HEK293 (cell line): ENCODE data around the gene VEGFB.

Experiments
- CTCF ChIA-PET: fragments of 350-600 bp; formaldehyde crosslinking; extraction: SDS; loops from one replicate; lab custom pipeline; 2021; ENCODE audit warnings: antibody characterized with exemption; lab: Yijun Ruan, JAX
- POLR2A ChIA-PET: fragments of 300-600 bp; formaldehyde crosslinking; extraction: SDS; loops from one replicate; lab custom pipeline; 2020; ENCODE audit warnings: antibody characterized with exemption, inconsistent platforms; lab: Yijun Ruan, JAX
- H3K27ac ChIP-seq: fragments of 200-500 bp; sonication (Bioruptor generic); 2 replicates; pipeline ENCODE4 v1.5.1; 2014; ENCODE audit warnings: low read depth, low read length, control low read depth, inconsistent platforms; ENCODE audit errors: extremely low read depth
- H3K36me3 ChIP-seq, 2 experiments: fragments of 200-500 bp in 1 of 2; sonication (Bioruptor generic) in 1 of 2; 1 replicate in 1 of 2; 2 replicates in 1 of 2; pipeline ENCODE4 v1.5.1; 2014 to 2017; ENCODE audit warnings: inconsistent platforms in 2 of 2, low read length in 2 of 2; ENCODE audit not compliant: control insufficient read depth in 2 of 2, insufficient read depth in 1 of 2
- H3K4me1 ChIP-seq: fragments of 200-500 bp; sonication (Bioruptor generic); 2 replicates; pipeline ENCODE4 v1.5.1; 2014; ENCODE audit warnings: mild to moderate bottlenecking, low read length, inconsistent platforms; ENCODE audit not compliant: control insufficient read depth, insufficient read depth
- H3K4me3 ChIP-seq: 2 replicates; pipeline ENCODE4 v1.5.1; 2011; ENCODE audit warnings: low read depth, mild to moderate bottlenecking, control low read depth, low read length, moderate library complexity
- H3K9me3 ChIP-seq: fragments of 200-500 bp; sonication (Bioruptor generic); 2 replicates; pipeline ENCODE4 v1.5.1; 2014; ENCODE audit warnings: low read depth, low read length, inconsistent platforms; ENCODE audit not compliant: control insufficient read depth, insufficient read depth
- MYNN ChIP-seq: fragments of 450-650 bp; formaldehyde crosslinking; IDR thresholded peaks from 2 replicates; pipeline ENCODE4 v1.5.1; 2016; ENCODE audit warnings: missing biosample characterization, missing genetic modification characterization, borderline replicate concordance
- ZFP37 ChIP-seq: fragments of 450-650 bp; formaldehyde crosslinking; IDR thresholded peaks from 2 replicates; pipeline ENCODE4 v1.5.1; 2016; ENCODE audit warnings: missing biosample characterization, missing genetic modification characterization
- ZNF133 ChIP-seq: fragments of 450-650 bp; formaldehyde crosslinking; IDR thresholded peaks from 2 replicates; pipeline ENCODE4 v1.5.1; 2016; ENCODE audit warnings: missing biosample characterization, missing genetic modification characterization
- ZNF138 ChIP-seq: fragments of 450-650 bp; formaldehyde crosslinking; IDR thresholded peaks from 2 replicates; pipeline ENCODE4 v1.5.1; 2016; ENCODE audit warnings: missing biosample characterization, missing genetic modification characterization, borderline replicate concordance
- ZNF324 ChIP-seq: fragments of 450-650 bp; formaldehyde crosslinking; IDR thresholded peaks from 2 replicates; pipeline ENCODE4 v1.5.1; 2016; ENCODE audit warnings: missing biosample characterization, missing genetic modification characterization
- ZNF350 ChIP-seq: fragments of 450-650 bp; formaldehyde crosslinking; IDR thresholded peaks from 2 replicates; pipeline ENCODE4 v1.5.0; 2017; ENCODE audit warnings: missing biosample characterization, mild to moderate bottlenecking, missing genetic modification characterization
- ZNF37A ChIP-seq: fragments of 450-650 bp; IDR thresholded peaks from 2 replicates; pipeline ENCODE4 v1.5.1; 2018; ENCODE audit warnings: missing biosample characterization, missing genetic modification characterization
- ZNF394 ChIP-seq: fragments of 450-650 bp; formaldehyde crosslinking; IDR thresholded peaks from 2 replicates; pipeline ENCODE4 v1.5.1; 2016; ENCODE audit warnings: missing biosample characterization, missing genetic modification characterization, mild to moderate bottlenecking, moderate library complexity, borderline replicate concordance
- ZNF514 ChIP-seq: fragments of 450-650 bp; formaldehyde crosslinking; IDR thresholded peaks from 2 replicates; pipeline ENCODE4 v1.5.1; 2016; ENCODE audit warnings: missing biosample characterization, missing genetic modification characterization
- ZNF624 ChIP-seq: fragments of 450-650 bp; formaldehyde crosslinking; IDR thresholded peaks from 2 replicates; pipeline ENCODE4 v1.5.1; 2017; ENCODE audit warnings: missing biosample characterization, missing genetic modification characterization
- ZNF626 ChIP-seq: fragments of 450-650 bp; sonication (Bioruptor Pico); formaldehyde crosslinking; IDR thresholded peaks from 2 replicates; pipeline ENCODE4 v1.5.1; 2018; ENCODE audit warnings: missing biosample characterization, missing genetic modification characterization, inconsistent platforms
- TF ChIP-seq, protein P1 (sequence below): fragments of 450-650 bp; formaldehyde crosslinking; IDR thresholded peaks from 2 replicates; pipeline ENCODE4 v1.5.1; 2017; ENCODE audit warnings: missing biosample characterization, missing genetic modification characterization
- TF ChIP-seq, protein P2 (sequence below): fragments of 450-650 bp; formaldehyde crosslinking; IDR thresholded peaks from 2 replicates; pipeline ENCODE4 v1.5.1; 2017; ENCODE audit warnings: missing biosample characterization, missing genetic modification characterization
- TF ChIP-seq, protein P3 (sequence below): fragments of 450-650 bp; formaldehyde crosslinking; IDR thresholded peaks from 2 replicates; pipeline ENCODE4 v1.5.1; 2016; ENCODE audit warnings: missing biosample characterization, missing genetic modification characterization
- TF ChIP-seq, protein P4 (sequence below): fragments of 450-650 bp; formaldehyde crosslinking; IDR thresholded peaks from 2 replicates; pipeline ENCODE4 v1.5.1; 2017; ENCODE audit warnings: missing biosample characterization, missing genetic modification characterization
- TF ChIP-seq, protein P5 (sequence below): fragments of 450-650 bp; formaldehyde crosslinking; conservative IDR thresholded peaks from 2 replicates; pipeline ENCODE4 v1.5.1; 2016; ENCODE audit warnings: low read depth, missing biosample characterization, missing genetic modification characterization

Gene VEGFB

DNA sequence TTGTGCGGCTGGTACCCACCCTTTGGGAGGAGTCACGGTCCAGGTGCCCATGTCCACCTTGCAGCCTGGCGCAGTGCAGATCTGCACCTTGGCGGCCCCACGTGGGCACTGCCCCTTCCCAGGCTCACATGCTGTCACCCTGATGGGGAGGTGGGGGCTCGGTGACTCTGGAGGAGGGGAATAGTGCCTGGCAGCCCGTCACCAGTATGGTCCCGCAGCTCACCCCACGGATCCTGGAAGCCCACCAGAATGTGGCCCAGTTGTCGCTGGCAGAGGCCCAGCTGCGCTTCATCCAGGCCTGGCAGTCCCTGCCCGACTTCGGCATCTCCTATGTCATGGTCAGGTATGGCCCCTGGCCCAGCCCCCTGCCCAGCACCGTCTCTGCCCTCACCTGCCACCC, 13.6 kb upstream of the VEGFB start (continued):
- TF ChIP-seq, protein P1, sequence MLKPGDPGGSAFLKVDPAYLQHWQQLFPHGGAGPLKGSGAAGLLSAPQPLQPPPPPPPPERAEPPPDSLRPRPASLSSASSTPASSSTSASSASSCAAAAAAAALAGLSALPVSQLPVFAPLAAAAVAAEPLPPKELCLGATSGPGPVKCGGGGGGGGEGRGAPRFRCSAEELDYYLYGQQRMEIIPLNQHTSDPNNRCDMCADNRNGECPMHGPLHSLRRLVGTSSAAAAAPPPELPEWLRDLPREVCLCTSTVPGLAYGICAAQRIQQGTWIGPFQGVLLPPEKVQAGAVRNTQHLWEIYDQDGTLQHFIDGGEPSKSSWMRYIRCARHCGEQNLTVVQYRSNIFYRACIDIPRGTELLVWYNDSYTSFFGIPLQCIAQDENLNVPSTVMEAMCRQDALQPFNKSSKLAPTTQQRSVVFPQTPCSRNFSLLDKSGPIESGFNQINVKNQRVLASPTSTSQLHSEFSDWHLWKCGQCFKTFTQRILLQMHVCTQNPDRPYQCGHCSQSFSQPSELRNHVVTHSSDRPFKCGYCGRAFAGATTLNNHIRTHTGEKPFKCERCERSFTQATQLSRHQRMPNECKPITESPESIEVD (tag by site-specific recombination), result no peak
- TF ChIP-seq ZNF37A (tag by site-specific recombination) (no peak), ZNF626 (tag by site-specific recombination) (no peak)
- TF ChIP-seq, protein P2, sequence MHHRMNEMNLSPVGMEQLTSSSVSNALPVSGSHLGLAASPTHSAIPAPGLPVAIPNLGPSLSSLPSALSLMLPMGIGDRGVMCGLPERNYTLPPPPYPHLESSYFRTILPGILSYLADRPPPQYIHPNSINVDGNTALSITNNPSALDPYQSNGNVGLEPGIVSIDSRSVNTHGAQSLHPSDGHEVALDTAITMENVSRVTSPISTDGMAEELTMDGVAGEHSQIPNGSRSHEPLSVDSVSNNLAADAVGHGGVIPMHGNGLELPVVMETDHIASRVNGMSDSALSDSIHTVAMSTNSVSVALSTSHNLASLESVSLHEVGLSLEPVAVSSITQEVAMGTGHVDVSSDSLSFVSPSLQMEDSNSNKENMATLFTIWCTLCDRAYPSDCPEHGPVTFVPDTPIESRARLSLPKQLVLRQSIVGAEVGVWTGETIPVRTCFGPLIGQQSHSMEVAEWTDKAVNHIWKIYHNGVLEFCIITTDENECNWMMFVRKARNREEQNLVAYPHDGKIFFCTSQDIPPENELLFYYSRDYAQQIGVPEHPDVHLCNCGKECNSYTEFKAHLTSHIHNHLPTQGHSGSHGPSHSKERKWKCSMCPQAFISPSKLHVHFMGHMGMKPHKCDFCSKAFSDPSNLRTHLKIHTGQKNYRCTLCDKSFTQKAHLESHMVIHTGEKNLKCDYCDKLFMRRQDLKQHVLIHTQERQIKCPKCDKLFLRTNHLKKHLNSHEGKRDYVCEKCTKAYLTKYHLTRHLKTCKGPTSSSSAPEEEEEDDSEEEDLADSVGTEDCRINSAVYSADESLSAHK (tag by site-specific recombination), result no peak

DNA sequence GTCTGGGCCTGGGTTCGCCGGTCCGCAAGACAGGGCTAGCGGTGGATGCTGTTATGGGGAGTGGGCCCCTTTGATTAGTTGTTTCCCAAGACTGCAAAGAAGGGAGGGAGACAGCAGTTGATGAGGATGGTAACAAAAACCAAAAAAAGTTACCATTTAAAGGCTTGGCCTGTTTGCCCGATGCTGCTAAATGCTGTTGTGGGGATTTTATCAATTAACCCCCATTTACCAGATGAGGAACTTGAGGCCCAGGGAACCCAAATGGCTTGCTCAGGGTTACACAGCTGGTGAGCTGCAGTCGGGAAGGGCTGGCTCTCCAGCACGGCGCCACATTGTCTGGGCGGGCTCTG, 11.8 kb upstream of the VEGFB start:
- ChIA-PET CTCF (interaction anchor here (0.6 to 1.7 kb wide), 2 partner anchors 18 to 24 kb away, joined by 3 to 4 read pairs; no protein-coding TSS in a partner anchor), POLR2A (interaction anchor here (1.0 to 2.1 kb wide), 4 partner anchors 12 to 37 kb away, joined by 4 to 7 read pairs (median 6); partner anchors contain the start of gene STIP1)
- TF ChIP-seq ZNF394 (tag by site-specific recombination) (no peak), ZNF624 (tag by site-specific recombination) (no peak), ZNF138 (tag by site-specific recombination) (no peak), ZNF350 (tag by site-specific recombination) (no peak), ZNF514 (no peak), ZFP37 (tag by site-specific recombination) (no peak), ZNF324 (tag by site-specific recombination) (no peak), MYNN (tag by site-specific recombination) (no peak), ZNF133 (no peak)
- TF ChIP-seq, protein P3, sequence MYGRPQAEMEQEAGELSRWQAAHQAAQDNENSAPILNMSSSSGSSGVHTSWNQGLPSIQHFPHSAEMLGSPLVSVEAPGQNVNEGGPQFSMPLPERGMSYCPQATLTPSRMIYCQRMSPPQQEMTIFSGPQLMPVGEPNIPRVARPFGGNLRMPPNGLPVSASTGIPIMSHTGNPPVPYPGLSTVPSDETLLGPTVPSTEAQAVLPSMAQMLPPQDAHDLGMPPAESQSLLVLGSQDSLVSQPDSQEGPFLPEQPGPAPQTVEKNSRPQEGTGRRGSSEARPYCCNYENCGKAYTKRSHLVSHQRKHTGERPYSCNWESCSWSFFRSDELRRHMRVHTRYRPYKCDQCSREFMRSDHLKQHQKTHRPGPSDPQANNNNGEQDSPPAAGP, result no peak
- TF ChIP-seq, protein P4, sequence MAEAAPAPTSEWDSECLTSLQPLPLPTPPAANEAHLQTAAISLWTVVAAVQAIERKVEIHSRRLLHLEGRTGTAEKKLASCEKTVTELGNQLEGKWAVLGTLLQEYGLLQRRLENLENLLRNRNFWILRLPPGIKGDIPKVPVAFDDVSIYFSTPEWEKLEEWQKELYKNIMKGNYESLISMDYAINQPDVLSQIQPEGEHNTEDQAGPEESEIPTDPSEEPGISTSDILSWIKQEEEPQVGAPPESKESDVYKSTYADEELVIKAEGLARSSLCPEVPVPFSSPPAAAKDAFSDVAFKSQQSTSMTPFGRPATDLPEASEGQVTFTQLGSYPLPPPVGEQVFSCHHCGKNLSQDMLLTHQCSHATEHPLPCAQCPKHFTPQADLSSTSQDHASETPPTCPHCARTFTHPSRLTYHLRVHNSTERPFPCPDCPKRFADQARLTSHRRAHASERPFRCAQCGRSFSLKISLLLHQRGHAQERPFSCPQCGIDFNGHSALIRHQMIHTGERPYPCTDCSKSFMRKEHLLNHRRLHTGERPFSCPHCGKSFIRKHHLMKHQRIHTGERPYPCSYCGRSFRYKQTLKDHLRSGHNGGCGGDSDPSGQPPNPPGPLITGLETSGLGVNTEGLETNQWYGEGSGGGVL (tag by site-specific recombination), result no peak
- TF ChIP-seq, protein P5, sequence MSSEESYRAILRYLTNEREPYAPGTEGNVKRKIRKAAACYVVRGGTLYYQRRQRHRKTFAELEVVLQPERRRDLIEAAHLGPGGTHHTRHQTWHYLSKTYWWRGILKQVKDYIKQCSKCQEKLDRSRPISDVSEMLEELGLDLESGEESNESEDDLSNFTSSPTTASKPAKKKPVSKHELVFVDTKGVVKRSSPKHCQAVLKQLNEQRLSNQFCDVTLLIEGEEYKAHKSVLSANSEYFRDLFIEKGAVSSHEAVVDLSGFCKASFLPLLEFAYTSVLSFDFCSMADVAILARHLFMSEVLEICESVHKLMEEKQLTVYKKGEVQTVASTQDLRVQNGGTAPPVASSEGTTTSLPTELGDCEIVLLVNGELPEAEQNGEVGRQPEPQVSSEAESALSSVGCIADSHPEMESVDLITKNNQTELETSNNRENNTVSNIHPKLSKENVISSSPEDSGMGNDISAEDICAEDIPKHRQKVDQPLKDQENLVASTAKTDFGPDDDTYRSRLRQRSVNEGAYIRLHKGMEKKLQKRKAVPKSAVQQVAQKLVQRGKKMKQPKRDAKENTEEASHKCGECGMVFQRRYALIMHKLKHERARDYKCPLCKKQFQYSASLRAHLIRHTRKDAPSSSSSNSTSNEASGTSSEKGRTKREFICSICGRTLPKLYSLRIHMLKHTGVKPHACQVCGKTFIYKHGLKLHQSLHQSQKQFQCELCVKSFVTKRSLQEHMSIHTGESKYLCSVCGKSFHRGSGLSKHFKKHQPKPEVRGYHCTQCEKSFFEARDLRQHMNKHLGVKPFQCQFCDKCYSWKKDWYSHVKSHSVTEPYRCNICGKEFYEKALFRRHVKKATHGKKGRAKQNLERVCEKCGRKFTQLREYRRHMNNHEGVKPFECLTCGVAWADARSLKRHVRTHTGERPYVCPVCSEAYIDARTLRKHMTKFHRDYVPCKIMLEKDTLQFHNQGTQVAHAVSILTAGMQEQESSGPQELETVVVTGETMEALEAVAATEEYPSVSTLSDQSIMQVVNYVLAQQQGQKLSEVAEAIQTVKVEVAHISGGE (tag by site-specific recombination), result no peak
- no peak overlapping the region for H3K27ac ChIP-seq
- H3K36me3 ChIP-seq, result peaks cover 0 to 26% of the 10 kb centered on the region in 2 experiments; a peak in 1 of 3 replicates
- no peak overlapping the region for H3K4me3 ChIP-seq
- H3K9me3 ChIP-seq, result no peaks in the 10 kb centered on the region
- peaks cover 3% of the 10 kb centered on the region; the same call in 1 of the 2 replicates for H3K4me1 ChIP-seq
